ENCODE data around the gene NPBWR2.

NPBWR2 gene

DNA sequence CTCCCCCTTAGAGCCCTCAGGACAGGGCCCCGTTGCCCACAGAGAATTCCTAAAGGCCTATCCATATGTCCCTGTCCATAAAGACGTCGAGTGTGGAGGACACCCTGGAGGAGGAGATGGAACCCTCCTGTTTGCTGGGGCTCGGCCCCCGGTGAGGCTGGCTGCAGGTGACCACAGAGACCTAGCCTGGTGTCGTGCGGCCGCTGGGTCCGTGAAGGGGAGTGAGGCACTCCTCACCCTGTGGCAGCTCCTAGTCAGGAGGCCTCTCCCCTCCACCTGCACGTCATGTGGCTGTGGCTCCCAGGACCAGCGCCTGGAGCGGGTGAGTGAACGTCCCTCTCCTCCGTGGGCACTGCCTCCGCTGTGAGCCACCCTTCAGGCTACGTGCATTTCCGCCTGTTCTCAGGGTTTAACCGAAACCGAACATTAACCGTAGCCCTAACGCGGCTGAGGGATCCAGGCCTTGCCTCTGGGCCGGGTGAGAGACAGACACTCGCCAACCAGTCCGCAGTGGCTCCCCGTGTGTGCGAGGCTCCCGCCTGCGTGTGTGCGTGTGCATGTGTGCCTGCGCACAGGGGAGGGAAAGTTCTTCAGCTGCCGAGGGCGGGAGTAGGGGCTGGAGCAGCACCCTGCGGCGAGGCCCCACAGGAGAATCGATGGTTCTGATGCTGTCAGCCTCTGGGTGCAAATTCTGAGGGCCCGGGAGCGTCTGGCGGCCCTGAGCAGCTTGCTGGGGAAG lies 50.3 kb downstream of the NPBWR2 start:
- TF ChIP-seq, protein P1, sequence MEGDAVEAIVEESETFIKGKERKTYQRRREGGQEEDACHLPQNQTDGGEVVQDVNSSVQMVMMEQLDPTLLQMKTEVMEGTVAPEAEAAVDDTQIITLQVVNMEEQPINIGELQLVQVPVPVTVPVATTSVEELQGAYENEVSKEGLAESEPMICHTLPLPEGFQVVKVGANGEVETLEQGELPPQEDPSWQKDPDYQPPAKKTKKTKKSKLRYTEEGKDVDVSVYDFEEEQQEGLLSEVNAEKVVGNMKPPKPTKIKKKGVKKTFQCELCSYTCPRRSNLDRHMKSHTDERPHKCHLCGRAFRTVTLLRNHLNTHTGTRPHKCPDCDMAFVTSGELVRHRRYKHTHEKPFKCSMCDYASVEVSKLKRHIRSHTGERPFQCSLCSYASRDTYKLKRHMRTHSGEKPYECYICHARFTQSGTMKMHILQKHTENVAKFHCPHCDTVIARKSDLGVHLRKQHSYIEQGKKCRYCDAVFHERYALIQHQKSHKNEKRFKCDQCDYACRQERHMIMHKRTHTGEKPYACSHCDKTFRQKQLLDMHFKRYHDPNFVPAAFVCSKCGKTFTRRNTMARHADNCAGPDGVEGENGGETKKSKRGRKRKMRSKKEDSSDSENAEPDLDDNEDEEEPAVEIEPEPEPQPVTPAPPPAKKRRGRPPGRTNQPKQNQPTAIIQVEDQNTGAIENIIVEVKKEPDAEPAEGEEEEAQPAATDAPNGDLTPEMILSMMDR (IDR thresholded peaks at IDR 0.05; ENCODE audit: low read depth, low read length): no peak
- H3K4me3 ChIP-seq (ENCODE audit: low read depth, low read length): no peak overlapping the region

DNA sequence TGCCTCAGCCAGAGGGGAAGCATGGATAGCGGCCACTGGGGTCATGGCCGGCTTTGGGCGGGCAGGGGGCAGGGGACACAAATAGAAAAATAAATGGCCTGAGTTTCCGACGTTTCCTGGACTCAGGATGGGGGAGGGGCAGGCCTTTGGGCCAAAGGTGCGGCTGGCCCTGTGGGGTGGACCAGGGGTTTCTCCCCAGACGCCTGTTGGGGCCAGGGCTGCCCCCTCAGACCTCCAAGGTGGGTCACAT lies 50.8 kb downstream of the NPBWR2 start:
- TF ChIP-seq, protein P1 (IDR thresholded peaks at IDR 0.05; ENCODE audit: low read depth, low read length): no peak
- no peak overlapping the region for H3K4me3 ChIP-seq (ENCODE audit: low read depth, low read length)

DNA sequence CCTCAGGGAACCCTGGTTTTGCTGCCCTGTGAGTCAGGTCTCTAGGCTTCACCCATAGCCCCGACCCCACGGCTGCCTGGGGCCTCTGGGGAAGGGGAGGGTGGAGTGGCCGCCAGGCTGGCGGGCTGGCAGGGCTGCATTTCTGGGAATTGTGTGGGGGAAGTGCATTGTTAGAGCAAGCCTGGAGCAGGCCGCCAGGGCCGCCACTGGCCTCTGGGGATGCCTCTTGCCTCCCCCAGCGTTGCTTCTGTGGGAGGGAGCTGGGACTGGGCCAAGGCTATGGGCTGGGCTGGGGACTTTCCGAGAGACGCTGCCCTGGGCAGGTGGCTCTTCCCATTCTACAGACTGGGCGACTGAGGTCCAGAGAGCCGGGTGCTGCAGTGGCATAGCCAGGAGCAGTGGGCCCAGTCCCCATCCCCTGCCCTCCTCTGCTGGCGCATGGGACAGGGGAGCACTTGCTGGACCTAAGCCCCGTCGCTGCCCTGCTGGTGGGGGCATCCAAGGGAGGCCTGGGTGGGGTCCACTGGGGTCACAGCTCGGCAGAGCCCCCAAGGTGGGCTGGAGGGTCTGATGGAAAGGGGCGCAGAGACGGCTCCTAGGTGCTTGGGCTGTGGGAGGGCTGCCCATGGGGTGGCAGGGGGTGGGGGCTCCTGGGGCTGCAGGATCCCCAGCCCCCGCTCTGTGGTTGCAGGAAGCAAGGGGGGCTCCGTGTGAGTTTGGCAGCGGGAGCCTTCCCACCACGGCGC lies 51.3 kb downstream of the NPBWR2 start:
- TF ChIP-seq, protein P1 (IDR thresholded peaks at IDR 0.05; ENCODE audit: low read depth, low read length): no peak
- H3K4me3 ChIP-seq (ENCODE audit: low read depth, low read length): no peak overlapping the region

DNA sequence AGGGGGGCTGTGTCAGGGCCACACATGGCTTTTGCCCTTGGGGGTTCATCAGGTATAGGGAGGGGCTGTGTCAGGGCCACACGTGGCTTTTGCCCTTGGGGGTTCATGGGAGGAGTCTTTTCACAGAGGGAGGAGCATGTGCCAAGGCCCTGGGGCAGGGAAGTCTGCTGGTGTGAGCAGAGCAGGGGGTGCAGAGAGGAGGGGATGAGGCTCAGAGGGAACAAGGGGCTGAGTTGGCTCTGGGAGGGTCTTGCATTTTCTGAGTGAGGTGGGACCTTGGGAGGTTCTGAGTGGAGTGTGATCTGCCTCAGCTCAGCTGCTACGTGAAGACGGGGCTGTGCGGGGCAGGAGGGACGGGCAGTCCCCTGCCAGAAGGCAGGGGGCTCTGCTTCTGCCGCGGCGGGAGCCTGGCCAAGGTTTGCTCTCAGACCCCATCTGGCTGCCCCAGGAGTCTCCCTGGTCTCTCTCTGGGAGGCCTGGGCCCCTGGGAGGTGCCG lies 51.9 kb downstream of the NPBWR2 start:
- TF ChIP-seq, protein P1 (IDR thresholded peaks at IDR 0.05; ENCODE audit: low read depth, low read length): no peak
- no peak overlapping the region for H3K4me3 ChIP-seq (ENCODE audit: low read depth, low read length)

DNA sequence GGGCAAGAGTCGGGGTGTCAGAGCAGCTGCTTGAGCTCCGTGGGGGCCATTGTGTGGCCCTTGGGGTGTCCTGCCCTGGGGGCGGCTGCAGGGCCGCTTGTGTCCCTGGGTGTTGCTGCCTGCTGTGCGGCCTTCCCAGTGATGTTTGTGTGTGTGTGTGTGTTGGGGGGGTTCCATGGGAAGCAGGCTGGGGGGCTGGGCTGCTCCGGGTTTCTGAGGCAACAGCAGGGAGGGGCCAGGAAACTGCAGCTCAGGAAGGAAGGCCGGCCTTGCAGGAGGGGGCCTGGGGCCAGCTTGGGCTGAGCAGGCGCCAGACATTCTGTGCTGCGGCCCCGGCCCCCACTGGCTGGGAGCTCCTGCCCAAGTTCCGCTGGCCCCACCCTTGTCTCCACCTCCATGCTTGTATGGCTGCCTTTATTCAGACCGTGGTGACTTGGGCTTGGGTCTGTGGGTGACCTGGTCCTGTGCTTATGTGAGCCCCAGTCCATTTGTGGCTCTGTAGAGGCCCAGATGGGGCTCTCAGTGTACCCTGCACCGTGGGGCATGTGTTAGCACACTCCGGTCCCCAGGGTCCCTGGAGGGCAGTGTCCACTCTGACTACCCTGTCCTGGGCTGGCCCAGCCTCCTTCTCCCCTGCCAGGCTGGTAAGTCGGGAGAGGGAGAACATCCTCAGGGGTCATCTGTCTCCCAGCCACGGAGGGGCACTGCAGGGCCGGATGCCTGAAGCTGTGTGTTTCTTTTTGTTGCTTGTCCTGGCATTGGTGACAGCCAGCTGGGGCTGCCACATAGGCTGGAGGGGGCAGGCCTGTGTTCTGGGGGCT lies 53.3 kb downstream of the NPBWR2 start:
- H3K4me3 ChIP-seq (ENCODE audit: low read depth, low read length): no peak overlapping the region
- TF ChIP-seq, protein P1 (IDR thresholded peaks at IDR 0.05; ENCODE audit: low read depth, low read length): no peak
